Endothelial cell of umbilical vein (primary cell): Measurements from ENCODE around the gene CD83. TPM values are rescaled to one million over a fixed set of nuclear protein-coding genes. Genes with fewer than 3 reads are reported as not detected.

ENCODE experiments used
- BruUV-seq: library from RNA; stranded (reverse); fragments of 400-500 nt; replicated peaks from 2 replicates; lab custom pipeline; 2021; lab: Mats Ljungman, UMichigan
- CTCF ChIA-PET: fragments of 300-600, 350-600 bp; sonication (Branson Sonifier 250); formaldehyde crosslinking; loops from one replicate; lab custom pipeline; 2021; ENCODE audit warnings: antibody characterized with exemption, inconsistent platforms; lab: Charles Lee
- POLR2A ChIA-PET: fragments of 300-600, 350-600 bp; sonication (Branson Sonifier 250); formaldehyde crosslinking; loops from one replicate; lab custom pipeline; 2021; ENCODE audit warnings: antibody characterized with exemption, inconsistent platforms; lab: Charles Lee
- DNase-seq: peaks from one replicate; pipeline ENCODE4 v3.0.0-alpha.2; 2011; ENCODE audit warnings: low read depth, low spot score
- FAIRE-seq: peaks from 2 replicates; lab custom pipeline; 2011; peaks lifted over from hg19 to GRCh38; lab: Jason Lieb, UNC
- H2AFZ ChIP-seq: 2 replicates; pipeline ENCODE4 v1.6.0; 2012; ENCODE audit warnings: low read depth, low read length, control low read depth, inconsistent platforms
- H3K27ac ChIP-seq: 2 replicates; pipeline ENCODE4 v1.5.1; 2011; ENCODE audit warnings: low read depth, mild to moderate bottlenecking, control low read depth, low read length, moderate library complexity; ENCODE audit not compliant: insufficient read depth
- H3K27me3 ChIP-seq, 2 experiments: 2 replicates each; pipeline versions ENCODE4 v1.6.0 to v1.6.1; 2011; ENCODE audit warnings: low read length in 2 of 2, mixed read lengths in 1 of 2; ENCODE audit not compliant: control insufficient read depth in 2 of 2, insufficient read depth in 2 of 2
- H3K36me3 ChIP-seq, 2 experiments: 2 replicates in 1 of 2; 3 replicates in 1 of 2; pipeline ENCODE4 v1.5.1; 2011; ENCODE audit warnings: low read length in 2 of 2, mild to moderate bottlenecking in 1 of 2, moderate library complexity in 1 of 2; ENCODE audit not compliant: control insufficient read depth in 2 of 2, insufficient read depth in 2 of 2; ENCODE audit errors: extremely low read depth in 1 of 2
- H3K4me1 ChIP-seq: 3 replicates; pipeline ENCODE4 v1.5.1; 2011; ENCODE audit warnings: mild to moderate bottlenecking, low read length; ENCODE audit not compliant: control insufficient read depth, insufficient read depth; ENCODE audit errors: extremely low read depth
- H3K4me2 ChIP-seq: 2 replicates; pipeline ENCODE4 v1.6.1; 2011; ENCODE audit warnings: low read length, control low read depth, mixed read lengths; ENCODE audit not compliant: insufficient read depth
- H3K4me3 ChIP-seq, 3 experiments: fragments of 200-600 bp in 1 of 3; sonication (generic), shearing (Covaris generic) in 1 of 3; replicated peaks in 1 of 3; 2 replicates each; pipeline ENCODE4 v1.5.1; 2011 to 2016; ENCODE audit warnings: control low read depth in 3 of 3, low read length in 3 of 3, mild to moderate bottlenecking in 2 of 3, inconsistent platforms in 1 of 3, low read depth in 1 of 3, moderate library complexity in 1 of 3; ENCODE audit not compliant: insufficient read depth in 1 of 3
- H3K79me2 ChIP-seq: 2 replicates; pipeline ENCODE4 v1.6.0; 2012; ENCODE audit warnings: low read length, inconsistent platforms; ENCODE audit not compliant: control insufficient read depth, insufficient read depth
- H3K9ac ChIP-seq: replicated peaks from 2 replicates; pipeline ENCODE3; 2011; ENCODE audit warnings: low read length, control low read depth; ENCODE audit not compliant: insufficient read depth; ENCODE audit errors: extremely low read depth
- H3K9me1 ChIP-seq: replicated peaks from 3 replicates; pipeline ENCODE4 v1.6.0; 2011; ENCODE audit warnings: mild to moderate bottlenecking, low read length; ENCODE audit not compliant: control insufficient read depth, insufficient read depth; ENCODE audit errors: extremely low read depth
- H3K9me3 ChIP-seq: replicated peaks from 2 replicates; pipeline ENCODE4 v1.5.1; 2012; ENCODE audit warnings: low read length, inconsistent platforms; ENCODE audit not compliant: control insufficient read depth, insufficient read depth
- H4K20me1 ChIP-seq: replicated peaks from 2 replicates; pipeline ENCODE3; 2011; ENCODE audit warnings: mild to moderate bottlenecking, low read length; ENCODE audit not compliant: control insufficient read depth, insufficient read depth; ENCODE audit errors: extremely low read depth
- CTCF ChIP-seq, 2 donors: IDR thresholded peaks; 1 replicate in 1 of 2; 2 replicates in 1 of 2; pipeline ENCODE4 v1.5.1; 2011; ENCODE audit warnings: low read length in 2 of 2, mild to moderate bottlenecking in 2 of 2, moderate library complexity in 2 of 2, control low read depth in 1 of 2, inconsistent platforms in 1 of 2, low read depth in 1 of 2; ENCODE audit not compliant: insufficient read depth in 1 of 2; ENCODE audit errors: extremely low read depth in 1 of 2
- EZH2 ChIP-seq: IDR thresholded peaks from 2 replicates; pipeline ENCODE4 v1.6.1; 2012; ENCODE audit warnings: borderline replicate concordance, low read depth, mild to moderate bottlenecking, moderate library complexity, low read length, inconsistent platforms; ENCODE audit not compliant: severe bottlenecking
- FOS ChIP-seq: IDR thresholded peaks from 2 replicates; pipeline ENCODE4 v1.6.1; 2011; ENCODE audit warnings: mild to moderate bottlenecking, low read length, moderate library complexity, borderline replicate concordance; ENCODE audit not compliant: insufficient read depth
- GATA2 ChIP-seq: IDR thresholded peaks from 2 replicates; pipeline ENCODE4 v1.7.0; 2011; ENCODE audit warnings: low read depth, mild to moderate bottlenecking, moderate library complexity, mixed read lengths, low read length; ENCODE audit not compliant: insufficient read length, insufficient read depth
- JUN ChIP-seq: IDR thresholded peaks from 2 replicates; pipeline ENCODE4 v1.6.1; 2011; ENCODE audit warnings: borderline replicate concordance, low read depth; ENCODE audit not compliant: insufficient read length, insufficient read depth
- MAX ChIP-seq: IDR thresholded peaks from 2 replicates; pipeline ENCODE4 v1.6.1; 2011; ENCODE audit not compliant: insufficient read depth, insufficient read length
- MYC ChIP-seq: IDR thresholded peaks from one replicate; pipeline ENCODE4 v1.6.1; 2011; ENCODE audit warnings: mild to moderate bottlenecking, low read depth, low read length
- POLR2A ChIP-seq: IDR thresholded peaks from 2 replicates; pipeline ENCODE4 v1.6.1; 2012; ENCODE audit warnings: low read depth, mild to moderate bottlenecking, control low read depth, low read length
- POLR2AphosphoS5 ChIP-seq: IDR thresholded peaks from 2 replicates; pipeline ENCODE4 v1.6.1; 2012; ENCODE audit warnings: low read depth, mild to moderate bottlenecking, control low read depth, low read length, moderate library complexity; ENCODE audit not compliant: insufficient read depth
- dilution Hi-C: fragments of 300-500 bp; cut with MboI; formaldehyde crosslinking; loops from one replicate; pipeline ENCODE4 v1.15.0; 2019; ENCODE audit warnings: low sequenced_read_pairs; ENCODE audit not compliant: extremely low pct_ligation_motif_present
- intact Hi-C: fragments of 100-400 bp; cut with micrococcal nuclease; formaldehyde crosslinking; loops from one replicate; pipeline ENCODE4 v1.10.0; 2022
- polyA plus RNA-seq, 4 experiments: library from polyadenylated mRNA; depleted of rRNA in 3 of 4; stranded (reverse) in 3 of 4; unstranded in 1 of 4; fragments of >200 nt; gene quantifications; 2 replicates each; pipeline versions ENCODE4 v1.2.1 to v1.2.3, GENCODE V29; 2011 to 2012; ENCODE audit warnings: missing spikeins in 1 of 4
- total RNA-seq: library from RNA; stranded (reverse); gene quantifications from 2 replicates; pipeline ENCODE4 v1.2.3, GENCODE V29; 2021

Gene CD83
- total and polyA plus RNA-seq, 2 donors (not counting 3 experiments of a cell fraction or from before 2014, with no cell fraction given): 0.40 to 0.46 TPM

- Histone ChIP-seq H3K36me3 (no peaks in the 10 kb centered on the region), H3K27me3 (no peaks in the 10 kb centered on the region), H3K4me1 (no peaks in the 10 kb centered on the region), H3K9me3 (no peaks in the 10 kb centered on the region), H2AFZ (no peak overlapping the region), H3K79me2 (no peaks in the 10 kb centered on the region), H4K20me1 (no peaks in the 10 kb centered on the region), H3K9ac (no peak overlapping the region), H3K4me2 (no peak overlapping the region), H3K27ac (no peak overlapping the region), H3K9me1 (no peaks in the 10 kb centered on the region), H3K4me3 (no peak overlapping the region)
- ChIA-PET CTCF (no interaction called here), POLR2A (no interaction called here)
- FAIRE-seq (no peak), DNase-seq (no peak)
- no TSS peak for BruUV-seq
- intact Hi-C loops: no loop called here
- dilution Hi-C loops: no loop called here
- TF ChIP-seq CTCF (IDR thresholded peaks at IDR 0.05; ENCODE audit: extremely low read depth in 1 of 2, insufficient read depth in 1 of 2, low read depth in 1 of 2, low read length in 2 of 2) (no peak), MYC (no peak), GATA2 (no peak), FOS (no peak), POLR2AphosphoS5 (no peak), JUN (no peak), MAX (no peak), EZH2 (no peak), POLR2A (no peak)
Observed at GRCh38 chr6:14178083-14178445, 60.5 kb downstream of the CD83 start.
